ENCODE results near the gene UBR2.

Gene UBR2

GRCh38 chr6:42563697-42564505 lies at the start of gene UBR2:
UBR2 (plus strand) TSS chr6:42564029; CDS start chr6:42564320, 291 bp downstream.
- TF ChIP-seq CTCF (IDR thresholded peaks at IDR 0.05; ENCODE audit: low read depth, low read length): peak; percentile 75
- DNase-seq: peak; percentile 100
- H3K27ac ChIP-seq: peak within 1 kb of the TSS; percentile 84
- no peaks in the 10 kb centered on the region for H3K27me3 ChIP-seq (ENCODE audit: insufficient read depth, low read depth, severe bottlenecking)
- peaks cover 11% of the 10 kb centered on the region for H3K36me3 ChIP-seq
- no peaks in the 10 kb centered on the region for H3K9me3 ChIP-seq (ENCODE audit: severe bottlenecking)
- peak within 1 kb of the TSS; percentile 67 for H3K4me3 ChIP-seq (ENCODE audit: low read depth, low read length)

GRCh38 chr6:42514745-42515144 lies 49.1 kb upstream of the UBR2 start:
- no peak for DNase-seq
- Histone ChIP-seq H3K27ac (no peak overlapping the region), H3K9me3 (ENCODE audit: severe bottlenecking) (peaks cover 2% of the 10 kb centered on the region), H3K4me3 (ENCODE audit: low read depth, low read length) (no peak overlapping the region), H3K36me3 (no peaks in the 10 kb centered on the region), H3K27me3 (ENCODE audit: insufficient read depth, low read depth, severe bottlenecking) (no peaks in the 10 kb centered on the region)
- TF ChIP-seq CTCF (IDR thresholded peaks at IDR 0.05; ENCODE audit: low read depth, low read length): no peak

GRCh38 chr6:42519779-42520178 lies 44.0 kb upstream of the UBR2 start:
- no peaks in the 10 kb centered on the region for H3K36me3 ChIP-seq
- no peak overlapping the region for H3K4me3 ChIP-seq (ENCODE audit: low read depth, low read length)
- DNase-seq: no peak
- no peak for TF ChIP-seq CTCF (IDR thresholded peaks at IDR 0.05; ENCODE audit: low read depth, low read length)
- no peaks in the 10 kb centered on the region for H3K27me3 ChIP-seq (ENCODE audit: insufficient read depth, low read depth, severe bottlenecking)
- no peak overlapping the region for H3K27ac ChIP-seq
- peaks cover 8% of the 10 kb centered on the region for H3K9me3 ChIP-seq (ENCODE audit: severe bottlenecking)

- Histone ChIP-seq H3K27me3 (ENCODE audit: insufficient read depth, low read depth, severe bottlenecking) (no peaks in the 10 kb centered on the region), H3K36me3 (no peaks in the 10 kb centered on the region), H3K9me3 (ENCODE audit: severe bottlenecking) (peaks cover 8% of the 10 kb centered on the region), H3K27ac (no peak overlapping the region), H3K4me3 (ENCODE audit: low read depth, low read length) (no peak overlapping the region)
- no peak for DNase-seq
- no peak for TF ChIP-seq CTCF (IDR thresholded peaks at IDR 0.05; ENCODE audit: low read depth, low read length)
Measured at GRCh38 chr6:42520786-42521607, 42.8 kb upstream of the UBR2 start.

GRCh38 chr6:42522036-42522435 lies 41.8 kb upstream of the UBR2 start:
- no peak overlapping the region for H3K27ac ChIP-seq
- DNase-seq: no peak
- no peak for TF ChIP-seq CTCF (IDR thresholded peaks at IDR 0.05; ENCODE audit: low read depth, low read length)

More at GRCh38 chr6:42522036-42522435, 41.8 kb upstream of the UBR2 start:
- no peaks in the 10 kb centered on the region for H3K36me3 ChIP-seq
- peaks cover 8% of the 10 kb centered on the region for H3K9me3 ChIP-seq (ENCODE audit: severe bottlenecking)
- H3K27me3 ChIP-seq (ENCODE audit: insufficient read depth, low read depth, severe bottlenecking): no peaks in the 10 kb centered on the region
- no peak overlapping the region for H3K4me3 ChIP-seq (ENCODE audit: low read depth, low read length)

All from WERI-Rb-1 (cell line).